ENCODE data around the gene SNRNP25.
A peak's percentile ranks its signal among the peaks of the same experiment; 100 is the strongest.

Gene SNRNP25

GRCh38 chr16:83781-84615 is 30.4 kb downstream of the SNRNP25 start:
- no peaks in the 10 kb centered on the region for H3K9me3 ChIP-seq
- H4K20me1 ChIP-seq: peaks cover 35% of the 10 kb centered on the region
- peaks cover 66% of the 10 kb centered on the region for H3K4me1 ChIP-seq
- H3K9ac ChIP-seq: peak overlapping the region; percentile 67; the same call in 1 of the 2 replicates
- peak overlapping the region; percentile 86 for H3K4me2 ChIP-seq
- peak overlapping the region; percentile 85 for H3K27ac ChIP-seq
- TF ChIP-seq Cebpa-rat (IDR thresholded peaks at IDR 0.05): no peak
- peaks cover 81% of the 10 kb centered on the region for H3K36me3 ChIP-seq
- H3K4me3 ChIP-seq: 0 out of 2 replicates have a peak overlapping the region, but pooled peaks have one; percentile 10
- no peaks in the 10 kb centered on the region for H3K27me3 ChIP-seq

GRCh38 chr16:84718-85406 is 31.2 kb downstream of the SNRNP25 start:
- H3K36me3 ChIP-seq: peaks cover 81% of the 10 kb centered on the region
- TF ChIP-seq Cebpa-rat (IDR thresholded peaks at IDR 0.05): no peak
- peaks cover 43% of the 10 kb centered on the region for H4K20me1 ChIP-seq
- H3K4me1 ChIP-seq: peaks cover 57% of the 10 kb centered on the region
- peak overlapping the region; percentile 67; the same call in 1 of the 2 replicates for H3K9ac ChIP-seq
- H3K4me3 ChIP-seq: peak overlapping the region; percentile 40; the same call in 1 of the 2 replicates
- no peaks in the 10 kb centered on the region for H3K9me3 ChIP-seq
- H3K4me2 ChIP-seq: peak overlapping the region; percentile 86
- no peaks in the 10 kb centered on the region for H3K27me3 ChIP-seq
- peak overlapping the region; percentile 85 for H3K27ac ChIP-seq

DNA sequence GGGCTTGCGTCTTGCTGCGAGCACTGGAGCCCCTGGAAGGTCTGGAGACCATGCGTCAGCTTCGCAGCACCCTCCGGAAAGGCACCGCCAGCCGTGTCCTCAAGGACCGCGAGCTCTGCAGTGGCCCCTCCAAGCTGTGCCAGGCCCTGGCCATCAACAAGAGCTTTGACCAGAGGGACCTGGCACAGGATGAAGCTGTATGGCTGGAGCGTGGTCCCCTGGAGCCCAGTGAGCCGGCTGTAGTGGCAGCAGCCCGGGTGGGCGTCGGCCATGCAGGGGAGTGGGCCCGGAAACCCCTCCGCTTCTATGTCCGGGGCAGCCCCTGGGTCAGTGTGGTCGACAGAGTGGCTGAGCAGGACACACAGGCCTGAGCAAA is 31.8 kb downstream of the SNRNP25 start:
- H4K20me1 ChIP-seq: peaks cover 49% of the 10 kb centered on the region
- peaks cover 54% of the 10 kb centered on the region for H3K4me1 ChIP-seq
- H3K27me3 ChIP-seq: no peaks in the 10 kb centered on the region
- no peaks in the 10 kb centered on the region for H3K9me3 ChIP-seq
- peak overlapping the region; percentile 85 for H3K27ac ChIP-seq
- TF ChIP-seq Cebpa-rat (IDR thresholded peaks at IDR 0.05): no peak
- peaks cover 81% of the 10 kb centered on the region for H3K36me3 ChIP-seq
- peak overlapping the region; percentile 67; the same call in 1 of the 2 replicates for H3K9ac ChIP-seq
- H3K4me3 ChIP-seq: peak overlapping the region; percentile 40; the same call in 1 of the 2 replicates
- peak overlapping the region; percentile 86 for H3K4me2 ChIP-seq

- no peaks in the 10 kb centered on the region for H3K9me3 ChIP-seq
- H4K20me1 ChIP-seq: peaks cover 49% of the 10 kb centered on the region
- H3K27me3 ChIP-seq: no peaks in the 10 kb centered on the region
- H3K4me3 ChIP-seq: 0 out of 2 replicates have a peak overlapping the region, but pooled peaks have one; percentile 40
- peak overlapping the region; percentile 67 for H3K9ac ChIP-seq
- peak overlapping the region; percentile 85 for H3K27ac ChIP-seq
- H3K4me1 ChIP-seq: peaks cover 54% of the 10 kb centered on the region
- peak overlapping the region; percentile 86 for H3K4me2 ChIP-seq
- TF ChIP-seq Cebpa-rat (IDR thresholded peaks at IDR 0.05): no peak
- peaks cover 80% of the 10 kb centered on the region for H3K36me3 ChIP-seq
These were observed 32.2 kb downstream of the SNRNP25 start for GRCh38 chr16:85865-86264.

DNA sequence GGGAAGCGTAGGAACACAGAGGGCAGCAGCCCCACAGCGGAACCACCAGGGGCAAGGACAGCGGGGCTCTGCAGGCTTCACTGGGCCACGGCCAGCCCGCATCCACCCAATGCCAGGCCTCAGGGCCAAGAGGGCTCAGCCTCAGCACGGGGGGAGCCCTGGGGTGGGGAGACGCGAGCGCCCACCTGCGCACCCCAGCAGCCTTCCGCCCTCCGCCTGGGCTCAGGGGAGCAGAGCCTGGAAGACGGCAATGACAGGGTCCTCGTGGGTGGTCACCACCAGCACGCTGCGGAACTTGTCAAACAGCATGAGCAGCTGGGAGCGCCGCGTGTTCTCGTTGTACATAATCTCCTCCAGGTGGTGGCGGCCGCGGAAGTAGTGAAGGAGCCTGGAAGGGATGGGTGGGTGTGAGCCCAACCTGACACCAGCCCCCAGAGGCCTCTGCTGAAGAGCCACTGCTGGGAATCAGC is 32.9 kb downstream of the SNRNP25 start:
- peaks cover 49% of the 10 kb centered on the region for H4K20me1 ChIP-seq
- H3K27ac ChIP-seq: peak overlapping the region; percentile 85
- no peaks in the 10 kb centered on the region for H3K9me3 ChIP-seq
- no peak overlapping the region for H3K4me3 ChIP-seq
- peak overlapping the region; percentile 67 for H3K9ac ChIP-seq
- no peak for TF ChIP-seq Cebpa-rat (IDR thresholded peaks at IDR 0.05)
- no peaks in the 10 kb centered on the region for H3K27me3 ChIP-seq
- peaks cover 80% of the 10 kb centered on the region for H3K36me3 ChIP-seq
- peaks cover 56% of the 10 kb centered on the region for H3K4me1 ChIP-seq
- peak overlapping the region; percentile 86 for H3K4me2 ChIP-seq

DNA sequence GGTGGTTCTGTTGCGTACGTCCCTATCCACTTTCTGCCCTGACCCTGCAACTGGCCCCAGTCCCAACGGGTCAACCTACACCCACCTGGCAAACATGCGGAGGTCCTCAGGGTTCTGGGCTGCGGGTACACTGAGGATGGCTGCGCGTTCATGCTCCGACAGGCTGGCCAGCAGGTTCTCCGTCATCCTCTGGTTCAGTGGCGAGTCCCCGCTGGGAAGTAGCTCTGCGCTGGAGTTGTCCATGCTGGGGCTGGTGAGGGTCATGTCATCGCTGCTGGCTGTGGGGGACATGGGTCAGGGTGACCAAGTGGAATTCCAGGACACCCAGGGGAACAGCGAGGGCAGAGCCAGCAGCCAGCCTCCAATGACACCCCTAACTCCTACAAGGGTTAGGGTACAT is 35.0 kb downstream of the SNRNP25 start:
- Histone ChIP-seq H3K9ac (no peak overlapping the region), H3K9me3 (no peaks in the 10 kb centered on the region), H3K36me3 (peaks cover 81% of the 10 kb centered on the region), H4K20me1 (peaks cover 49% of the 10 kb centered on the region), H3K4me1 (peaks cover 52% of the 10 kb centered on the region), H3K27ac (0 out of 2 replicates have a peak overlapping the region, but pooled peaks have one; percentile 6), H3K4me3 (no peak overlapping the region), H3K27me3 (no peaks in the 10 kb centered on the region), H3K4me2 (no peak overlapping the region)
- no peak for TF ChIP-seq Cebpa-rat (IDR thresholded peaks at IDR 0.05)

GRCh38 chr16:89391-90302 is 36.0 kb downstream of the SNRNP25 start:
- Histone ChIP-seq H3K27ac (peak overlapping the region; percentile 41; the same call in 1 of the 2 replicates), H4K20me1 (peaks cover 44% of the 10 kb centered on the region), H3K36me3 (peaks cover 88% of the 10 kb centered on the region), H3K27me3 (no peaks in the 10 kb centered on the region), H3K9ac (no peak overlapping the region), H3K4me2 (no peak overlapping the region), H3K4me1 (peaks cover 41% of the 10 kb centered on the region), H3K9me3 (no peaks in the 10 kb centered on the region), H3K4me3 (no peak overlapping the region)
- TF ChIP-seq Cebpa-rat (IDR thresholded peaks at IDR 0.05): no peak

DNA sequence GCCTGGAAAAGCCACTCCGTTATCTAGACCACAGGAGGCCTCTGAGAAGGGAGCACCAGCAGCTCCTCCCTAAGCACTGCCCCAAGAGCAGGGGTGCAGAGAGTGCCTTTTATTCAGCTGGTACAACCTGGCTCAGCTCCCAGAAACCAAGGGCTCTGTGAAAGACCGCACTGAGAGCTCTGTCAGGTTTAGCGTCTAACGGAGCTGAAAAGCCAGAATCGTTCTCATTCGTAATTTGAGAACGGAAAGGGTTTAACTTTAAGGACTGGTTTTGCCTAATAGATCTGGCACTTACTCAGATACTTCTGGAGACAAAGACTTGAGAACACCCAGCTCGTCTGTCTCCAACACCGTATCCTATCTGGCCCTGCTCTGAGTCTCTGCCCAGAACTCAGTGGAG is 37.9 kb downstream of the SNRNP25 start:
- no peak for TF ChIP-seq Cebpa-rat (IDR thresholded peaks at IDR 0.05)
- Histone ChIP-seq H3K36me3 (peaks cover 89% of the 10 kb centered on the region), H3K4me3 (no peak overlapping the region), H3K9ac (no peak overlapping the region), H3K4me2 (no peak overlapping the region), H3K27ac (no peak overlapping the region), H3K4me1 (peaks cover 23% of the 10 kb centered on the region), H4K20me1 (peaks cover 27% of the 10 kb centered on the region), H3K27me3 (no peaks in the 10 kb centered on the region), H3K9me3 (no peaks in the 10 kb centered on the region)
